HG03139 (cell line): ENCODE results near the gene BRSK2.

Experiments used
- ATAC-seq: cut with Tn5 transposase; IDR thresholded peaks from one replicate; pipeline ENCODE4 v1.9.1; 2021; ENCODE audit not compliant: unreplicated experiment

BRSK2 gene

DNA sequence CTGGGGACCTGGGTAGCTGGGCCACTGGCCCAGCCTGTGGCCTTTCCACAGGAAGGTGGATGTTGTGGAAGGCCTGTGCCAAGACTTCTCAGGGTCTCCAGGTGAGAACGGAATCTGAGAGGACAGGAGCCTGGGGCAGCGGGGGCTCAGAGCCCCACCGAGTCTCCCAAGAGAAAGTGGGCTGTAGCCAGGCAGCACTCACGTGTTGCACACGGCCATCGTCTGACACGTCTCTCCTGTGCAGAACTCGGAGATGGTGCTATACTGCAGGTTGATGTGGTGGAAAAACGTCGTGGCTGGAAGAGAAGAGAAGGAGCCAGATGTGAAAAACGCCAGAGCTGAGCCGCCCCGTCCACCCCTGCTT lies 90.4 kb downstream of the BRSK2 start:
- no peak for ATAC-seq

DNA sequence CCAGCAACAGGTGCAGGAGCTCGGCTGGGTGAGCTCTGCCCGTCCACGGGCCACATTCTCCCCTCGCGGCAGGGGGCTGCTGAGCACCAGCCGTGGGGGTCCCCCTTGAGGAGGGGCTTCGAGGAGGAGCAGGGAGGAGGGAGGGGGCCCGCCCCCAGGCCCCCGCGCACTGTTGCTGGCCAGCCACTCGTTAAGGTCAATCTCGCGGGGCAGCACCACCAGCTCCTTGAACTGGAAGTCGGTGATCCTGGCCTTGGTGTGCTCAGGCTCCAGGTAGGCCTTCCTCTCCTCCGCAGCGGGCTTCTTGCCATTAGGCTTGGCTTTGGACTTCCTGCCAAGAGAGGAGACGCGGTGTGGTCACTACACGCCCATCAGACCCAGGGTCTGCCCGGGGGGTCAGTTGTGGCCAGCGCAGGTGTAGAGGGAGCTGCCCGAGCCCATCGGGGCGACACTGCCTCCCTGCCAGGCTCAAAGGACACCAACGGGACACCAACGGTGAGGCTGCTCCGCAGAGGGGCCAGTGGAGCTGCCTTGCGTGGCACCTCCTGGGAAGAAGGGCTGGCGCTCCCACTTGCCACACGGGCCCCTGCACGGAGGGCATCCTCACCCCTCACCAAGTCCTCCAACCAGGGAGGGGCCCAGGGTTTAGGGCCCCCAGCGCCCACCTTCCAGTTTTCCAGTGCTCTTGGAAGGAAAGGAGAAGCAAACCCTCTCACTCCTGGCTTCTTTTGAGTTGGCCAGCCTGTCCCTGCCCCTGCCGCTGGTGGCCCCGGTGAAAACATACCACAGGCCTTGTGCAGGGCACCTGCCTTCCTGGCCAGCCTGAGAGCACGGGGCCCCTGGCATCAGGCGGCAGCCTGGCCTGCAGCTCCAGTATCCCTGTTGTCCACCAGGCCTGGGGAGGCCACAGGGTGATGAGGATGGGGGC lies 91.1 kb downstream of the BRSK2 start:
- no peak for ATAC-seq

DNA sequence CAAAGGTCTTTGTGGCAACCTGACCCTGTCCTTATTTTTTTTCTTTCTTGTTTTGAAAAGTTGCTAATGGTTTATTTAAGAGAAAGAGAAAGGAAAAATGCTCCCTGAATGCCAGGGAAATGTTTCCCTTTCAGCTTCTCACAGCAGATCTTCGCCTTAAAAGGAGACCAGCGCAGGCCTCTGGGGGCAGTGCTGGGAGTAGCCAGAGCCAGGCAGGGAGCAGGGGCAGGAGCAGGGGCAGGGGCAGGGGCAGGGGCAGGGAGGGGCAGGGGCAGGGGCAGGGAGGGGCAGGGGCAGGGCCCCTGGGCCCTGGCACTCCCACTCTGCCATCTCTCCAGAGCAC lies 91.7 kb downstream of the BRSK2 start:
- ATAC-seq = no peak

DNA sequence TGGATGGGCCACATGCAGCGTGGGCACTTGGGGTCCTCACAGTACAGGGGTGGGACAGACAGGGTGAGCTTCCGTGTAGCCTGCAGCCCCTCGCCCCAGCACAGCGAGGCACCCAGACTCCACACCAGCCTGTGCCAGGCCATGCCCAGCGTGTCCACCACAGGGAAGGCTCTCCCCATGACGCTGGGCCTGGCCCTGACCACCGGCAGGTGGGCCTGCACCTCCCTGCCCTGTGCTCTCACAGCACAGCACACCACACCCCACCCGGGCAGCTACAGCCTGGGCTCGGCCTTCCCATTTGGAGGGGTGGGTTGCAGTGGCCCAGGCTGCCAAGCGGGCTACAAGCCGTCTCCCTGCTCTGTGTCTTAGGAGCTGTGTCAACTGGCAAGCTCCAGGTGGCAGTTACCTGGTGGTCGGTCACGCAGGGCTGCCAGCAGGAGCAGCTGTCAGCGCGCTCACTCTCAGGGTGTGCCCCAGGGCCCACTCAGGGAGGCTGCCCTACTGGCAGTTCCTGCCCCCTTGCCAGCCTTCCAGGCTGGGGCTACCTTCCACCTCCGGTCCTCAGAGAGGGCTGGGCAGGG lies 92.2 kb downstream of the BRSK2 start:
- ATAC-seq = no peak

DNA sequence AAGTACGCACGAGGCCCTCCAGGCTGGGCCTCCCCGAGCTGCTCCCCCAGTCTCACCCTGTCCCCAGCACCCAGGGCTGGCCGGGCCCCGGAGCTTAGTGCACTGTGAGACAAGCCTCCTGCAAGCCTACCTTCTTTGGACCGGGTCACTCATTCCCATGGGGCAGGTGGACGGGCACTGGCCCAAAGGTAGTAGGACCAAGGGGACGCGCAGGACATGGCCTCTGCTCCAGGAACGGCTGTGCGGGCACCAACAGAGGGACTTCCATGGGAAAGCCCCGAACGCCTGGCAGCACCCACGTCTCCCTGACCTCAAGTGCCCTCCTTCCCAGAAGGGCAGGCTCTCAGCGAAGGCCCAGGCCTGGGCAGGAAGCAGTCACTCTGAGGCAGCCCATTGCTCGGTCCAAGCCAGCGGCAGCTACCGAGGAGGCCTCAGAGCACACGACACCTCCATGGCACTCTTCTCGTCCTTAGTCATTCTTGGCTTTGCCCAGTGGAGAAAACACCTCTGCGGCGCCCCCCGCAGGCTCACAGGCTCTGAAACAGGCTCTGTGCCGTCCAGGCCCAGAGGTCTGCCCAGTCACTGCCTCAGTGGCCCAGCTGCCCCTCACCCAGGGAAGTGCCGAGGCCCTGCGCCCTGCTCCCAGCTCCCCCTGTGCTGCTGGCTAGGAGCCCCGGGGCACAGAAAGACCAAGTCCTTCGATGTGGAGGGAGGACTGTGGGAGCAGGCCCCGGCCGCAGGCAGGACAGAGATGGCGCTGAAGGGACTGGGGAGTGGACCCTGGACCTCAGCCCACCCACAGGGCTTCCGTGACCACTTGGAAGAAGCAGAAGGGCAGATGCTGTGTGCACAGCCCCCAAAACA lies 93.1 kb downstream of the BRSK2 start:
- ATAC-seq = no peak

DNA sequence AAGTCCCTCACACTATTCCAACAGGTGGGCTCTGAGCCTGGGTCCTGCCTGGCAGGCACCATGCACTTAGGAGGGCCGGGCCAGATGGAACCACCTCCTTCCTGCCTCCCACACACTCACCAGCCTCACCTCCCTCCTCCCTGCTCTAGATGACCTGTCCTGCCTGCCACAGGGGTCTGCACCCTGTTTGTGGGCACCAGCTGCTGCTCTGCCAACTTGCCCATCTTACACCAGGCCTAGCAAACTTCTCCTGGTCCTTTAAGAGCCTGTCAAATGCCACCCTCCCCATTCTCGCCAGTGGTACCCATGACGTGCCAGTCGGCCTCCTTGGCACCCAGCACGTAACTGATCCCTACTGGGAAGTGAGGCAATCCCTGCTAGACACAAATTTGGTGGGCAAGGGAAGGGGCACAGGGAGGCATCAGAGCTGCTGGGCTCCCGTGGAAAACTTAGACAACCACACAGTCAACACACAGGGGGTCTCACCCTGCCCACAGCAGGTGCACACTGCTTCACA lies 93.8 kb downstream of the BRSK2 start:
- no peak for ATAC-seq

DNA sequence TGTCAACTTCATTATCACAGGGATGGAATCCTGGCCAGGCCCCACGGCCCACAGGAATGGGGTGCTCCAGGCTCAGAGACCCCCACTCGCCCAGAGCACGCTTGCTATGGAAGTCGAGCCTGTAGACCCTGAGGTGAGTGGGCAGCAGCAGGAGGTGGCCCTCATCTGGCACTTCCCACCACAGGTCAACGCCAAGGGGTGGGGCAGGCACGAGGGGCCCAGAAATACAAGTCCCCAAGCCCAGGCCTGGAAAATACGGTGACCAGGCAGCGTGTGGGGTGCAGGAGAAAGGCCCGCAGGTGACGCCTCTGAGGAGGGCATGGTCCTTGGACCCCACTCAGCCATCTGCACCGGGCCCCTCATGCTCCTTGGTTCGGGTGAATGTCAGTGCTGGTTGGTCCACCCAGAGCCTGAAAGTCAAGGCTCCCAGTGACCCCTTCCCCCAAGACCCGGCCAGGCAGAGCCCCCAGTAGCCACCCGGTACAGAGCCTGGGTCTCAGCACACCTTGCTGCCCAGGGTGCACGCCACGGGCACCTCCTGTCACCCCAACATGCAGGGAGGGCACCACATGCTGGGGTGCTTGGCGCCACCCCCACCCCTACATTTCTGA lies 94.4 kb downstream of the BRSK2 start:
- no peak for ATAC-seq

DNA sequence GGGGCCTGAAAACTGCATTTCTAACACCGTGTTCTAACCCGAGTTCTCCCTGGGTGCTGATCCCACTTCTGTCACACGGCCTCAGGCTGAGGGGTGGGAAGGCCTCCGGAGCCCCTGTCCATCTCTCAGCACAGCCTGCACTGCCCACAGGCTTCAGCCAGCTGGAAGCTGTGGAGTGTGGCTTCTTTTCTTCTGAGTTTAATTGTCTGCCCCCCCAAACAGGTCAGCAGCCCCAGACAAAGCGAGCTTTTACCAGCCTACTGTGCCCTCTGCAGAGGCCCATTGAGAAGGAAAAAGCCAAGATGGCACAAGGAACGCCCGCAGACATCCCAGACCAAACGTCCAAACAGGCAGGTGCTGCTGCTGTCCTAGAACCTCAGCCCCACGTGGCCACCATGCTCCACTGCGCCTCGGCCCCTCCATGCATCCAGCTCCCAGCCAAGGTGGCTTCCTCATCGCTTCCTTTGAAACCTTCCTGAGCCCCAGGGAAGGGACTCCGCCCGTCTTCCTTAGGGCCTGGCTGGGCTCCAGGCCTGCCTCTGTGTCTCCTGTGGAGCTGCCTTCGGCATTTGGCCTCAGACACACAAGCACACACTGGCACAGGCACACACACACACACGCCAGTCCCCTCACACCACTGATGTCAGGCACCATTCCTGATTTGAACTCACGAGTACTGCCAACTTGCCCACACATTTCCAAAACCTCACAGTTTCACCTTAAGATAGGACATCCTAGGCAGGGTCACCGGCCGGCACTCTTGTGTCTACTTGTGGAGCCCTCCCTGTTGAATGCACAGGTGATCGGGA lies 95.2 kb downstream of the BRSK2 start:
- no peak for ATAC-seq

DNA sequence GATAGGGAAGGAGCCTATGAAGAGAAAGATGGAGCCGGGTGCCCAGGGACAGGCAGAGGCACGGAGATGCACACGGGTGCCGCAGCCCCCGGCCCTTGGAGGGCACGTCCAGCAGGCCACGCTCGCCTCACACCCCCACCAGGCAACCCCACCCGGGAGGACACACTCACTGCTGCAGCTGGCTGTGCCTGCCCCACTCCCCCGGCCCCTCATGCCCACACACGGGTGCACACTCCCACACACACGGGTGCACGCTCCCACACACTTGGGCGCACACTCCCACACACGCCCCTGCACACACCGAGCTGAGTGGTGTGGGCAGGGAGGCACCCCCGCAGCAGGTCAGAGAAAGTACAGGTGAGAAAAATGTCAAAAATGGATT lies 95.8 kb downstream of the BRSK2 start:
- no peak for ATAC-seq

DNA sequence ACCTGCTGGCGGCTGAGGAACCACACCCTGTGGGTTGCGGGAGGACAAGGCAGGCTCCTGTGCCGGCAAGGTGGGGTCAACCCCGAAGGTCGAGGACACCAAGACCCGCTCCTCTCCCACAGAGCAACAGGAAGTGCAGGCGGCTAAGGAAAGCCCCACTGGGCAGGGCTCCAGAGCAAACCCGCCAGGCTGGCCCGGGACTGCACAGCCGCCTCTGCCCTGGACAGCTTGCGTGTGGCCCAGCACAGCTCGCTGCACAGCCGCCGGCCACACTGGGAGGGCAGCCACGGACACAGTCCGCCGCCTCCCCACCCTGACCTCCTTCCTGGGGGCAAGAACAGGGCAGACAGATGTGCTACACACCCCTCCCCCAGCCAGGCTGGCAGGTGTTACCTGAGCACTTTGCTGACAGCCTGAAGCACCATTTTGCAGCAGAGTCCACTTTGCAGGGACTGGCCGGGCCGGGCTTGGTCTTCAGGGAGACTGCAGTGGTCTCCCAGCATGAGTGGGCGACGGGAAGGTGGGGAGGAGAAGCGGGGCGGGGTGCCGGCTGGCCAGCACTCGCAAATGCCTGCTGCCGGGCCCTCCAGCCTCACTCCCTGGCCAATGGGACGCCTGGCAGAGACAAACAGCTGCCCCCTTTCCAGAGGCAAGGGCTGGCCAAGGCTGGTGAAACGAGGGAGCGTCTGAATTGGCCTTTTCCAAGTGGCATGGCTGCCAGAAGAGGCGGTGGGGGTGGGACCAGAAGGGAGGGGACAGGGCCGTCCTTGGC lies 96.5 kb downstream of the BRSK2 start, which contains the start of gene MOB2:
Gene MOB2, minus strand, starts transcription at position 726 of the 772 bp plus-strand sequence. Its CDS starts 223 bp downstream, at position 503.
- ATAC-seq = no peak

DNA sequence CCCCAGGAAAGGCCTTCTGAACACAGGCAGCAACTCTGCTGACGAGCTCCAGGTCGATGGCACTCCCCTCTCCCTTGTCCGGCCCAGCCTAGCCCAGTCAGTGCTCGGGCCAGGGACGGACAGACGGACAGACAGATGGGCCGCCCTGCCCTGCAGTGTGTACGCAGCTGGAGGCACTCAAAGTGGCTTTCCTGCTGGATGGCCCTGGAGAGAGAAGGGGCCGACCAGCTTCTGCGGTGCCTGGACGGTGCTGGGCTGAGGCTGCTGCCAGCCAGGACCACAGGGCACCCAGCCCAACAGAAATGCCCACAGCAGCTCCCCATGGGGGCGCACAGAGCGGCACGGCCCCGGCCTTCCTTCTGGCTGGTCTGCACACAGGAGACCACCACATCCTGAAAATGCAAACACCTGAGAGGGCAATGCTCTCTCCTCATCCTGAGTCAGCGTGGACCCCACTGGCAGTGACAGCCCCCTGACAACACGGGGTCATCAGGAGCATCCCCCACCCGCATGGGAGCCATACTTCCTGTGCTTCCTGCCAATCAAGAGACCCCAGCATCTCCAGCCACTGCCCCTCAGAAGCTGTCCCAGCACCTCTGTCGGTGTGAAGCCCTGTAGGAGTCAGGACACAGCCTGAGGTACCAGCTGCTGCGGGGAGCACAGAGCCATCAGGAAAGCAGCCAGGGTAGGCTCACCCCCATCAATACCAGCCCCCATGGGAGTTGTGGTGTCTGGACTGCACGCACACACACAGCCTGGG lies 97.5 kb downstream of the BRSK2 start:
- ATAC-seq = no peak

DNA sequence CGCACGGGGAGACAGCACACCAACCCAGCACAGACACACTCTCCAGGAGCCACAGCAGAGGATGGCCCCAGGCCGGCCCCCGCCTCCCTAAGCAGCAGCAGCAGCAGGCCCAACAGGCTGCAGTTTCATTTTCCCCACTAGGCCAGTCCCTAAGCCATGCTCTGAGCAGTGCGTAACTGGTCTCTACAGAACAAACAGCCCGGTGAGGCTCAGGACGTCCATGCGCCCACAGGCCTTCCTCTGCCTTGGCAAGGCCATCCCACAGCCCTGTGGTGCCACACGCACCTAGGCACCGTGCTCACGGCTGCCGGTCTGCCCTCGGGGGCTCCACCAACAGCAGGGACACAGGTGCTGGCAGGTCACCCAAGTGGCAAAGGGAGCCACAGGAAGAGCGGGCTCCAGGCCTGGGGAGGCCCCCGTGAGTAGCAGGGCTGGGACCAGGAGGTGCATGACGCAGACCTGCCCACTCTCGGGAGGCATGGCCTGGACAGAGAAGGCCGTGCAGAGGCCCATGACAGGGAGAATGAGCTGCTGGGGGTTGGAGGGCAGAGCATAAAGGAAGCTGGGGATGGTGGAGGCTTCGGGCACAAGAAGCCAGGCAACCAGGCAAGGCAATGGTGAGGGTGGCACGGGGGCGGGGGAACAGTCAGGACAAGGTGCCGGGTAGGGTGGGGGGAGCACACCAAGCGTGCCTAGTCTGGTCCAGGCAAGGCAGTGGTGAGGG lies 98.3 kb downstream of the BRSK2 start:
- ATAC-seq = no peak

DNA sequence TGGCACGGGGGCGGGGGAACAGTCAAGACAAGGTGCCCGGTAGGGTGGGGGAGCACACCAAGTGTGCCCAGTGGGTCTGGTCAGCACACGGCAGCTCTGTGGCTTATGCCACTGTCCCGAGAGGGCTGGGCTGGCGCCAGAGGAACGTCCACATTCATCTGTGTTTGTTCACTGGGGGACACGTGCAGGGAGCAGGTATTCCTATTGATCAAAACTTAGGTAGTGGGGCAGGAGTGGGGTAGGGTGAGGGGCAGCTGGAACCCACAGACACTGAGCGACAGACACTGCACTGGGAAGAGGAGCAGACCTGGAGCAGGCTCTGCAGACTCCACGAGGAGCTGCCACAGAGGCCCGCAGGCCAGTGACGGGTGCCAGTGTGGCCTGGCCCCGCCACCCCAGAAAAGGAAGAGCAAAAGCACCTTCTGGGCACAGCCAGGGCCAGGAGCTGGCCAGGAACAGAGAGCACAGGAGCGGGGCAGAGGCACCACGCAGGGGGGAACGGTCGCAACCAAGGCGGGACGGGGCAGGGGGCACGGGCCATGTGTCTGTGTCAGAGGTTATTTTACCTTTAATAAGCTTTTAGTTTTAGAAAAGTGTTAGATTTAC lies 98.9 kb downstream of the BRSK2 start:
- no peak for ATAC-seq

DNA sequence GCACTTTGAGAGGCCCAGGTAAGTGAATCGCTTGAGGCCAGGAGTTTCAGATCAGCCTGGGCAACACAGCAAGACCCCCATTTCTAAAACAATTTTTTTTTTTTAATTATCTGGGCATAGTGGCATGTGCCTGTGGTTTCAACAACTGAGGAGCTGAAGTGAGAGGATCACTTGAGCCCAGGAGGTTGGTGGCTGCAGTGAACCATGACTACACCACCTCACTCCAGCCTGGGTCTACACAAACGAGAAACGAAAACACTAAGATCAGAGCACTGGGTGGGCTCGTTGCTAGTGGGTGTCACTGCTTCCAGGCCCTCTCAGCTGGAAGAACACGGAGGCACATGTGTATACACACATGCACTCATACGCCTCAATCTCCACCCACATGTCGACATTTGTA lies 100.9 kb downstream of the BRSK2 start:
- ATAC-seq = no peak

DNA sequence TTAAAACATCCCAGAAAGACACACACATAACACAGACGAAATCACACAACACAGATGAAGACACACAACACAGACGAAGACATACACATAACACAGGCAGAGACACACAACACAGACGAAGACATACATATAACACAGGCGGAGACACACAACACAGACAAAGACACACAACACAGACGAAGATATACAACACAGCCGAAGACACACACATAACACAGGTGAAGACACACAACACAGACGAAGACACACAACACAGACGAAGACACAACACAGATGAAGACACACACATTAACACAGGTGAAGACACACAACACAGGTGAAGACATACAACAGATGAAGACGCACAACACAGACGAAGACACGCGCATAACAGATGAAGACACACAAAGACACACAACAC lies 101.6 kb downstream of the BRSK2 start:
- no peak for ATAC-seq

DNA sequence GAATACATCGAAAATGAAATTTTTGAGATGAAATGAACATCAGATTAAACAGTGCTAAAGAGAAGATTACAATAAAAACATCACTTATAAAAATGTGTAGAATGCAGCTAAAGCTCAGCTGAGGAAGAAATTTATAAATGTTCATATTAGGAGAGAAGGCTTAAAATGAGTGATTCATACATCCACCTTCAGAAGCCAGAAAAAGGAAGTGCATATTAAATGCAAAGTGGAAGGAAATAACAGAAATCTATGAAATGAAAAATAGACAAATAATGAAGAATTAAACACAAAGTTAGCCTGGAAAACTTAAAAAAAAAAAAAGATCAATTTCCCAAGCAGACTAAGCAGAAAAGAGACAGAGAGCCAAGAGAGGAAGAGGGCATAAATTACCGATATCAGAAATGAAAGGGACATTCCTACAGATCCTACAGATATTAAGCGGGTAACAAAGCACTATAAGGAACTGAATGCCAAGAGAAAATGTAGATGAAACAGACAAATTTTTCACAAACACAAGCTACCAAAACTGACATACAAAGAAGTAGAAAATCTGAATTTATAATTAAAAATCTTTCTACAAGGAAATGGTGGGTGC lies 104.0 kb downstream of the BRSK2 start:
- ATAC-seq = no peak

DNA sequence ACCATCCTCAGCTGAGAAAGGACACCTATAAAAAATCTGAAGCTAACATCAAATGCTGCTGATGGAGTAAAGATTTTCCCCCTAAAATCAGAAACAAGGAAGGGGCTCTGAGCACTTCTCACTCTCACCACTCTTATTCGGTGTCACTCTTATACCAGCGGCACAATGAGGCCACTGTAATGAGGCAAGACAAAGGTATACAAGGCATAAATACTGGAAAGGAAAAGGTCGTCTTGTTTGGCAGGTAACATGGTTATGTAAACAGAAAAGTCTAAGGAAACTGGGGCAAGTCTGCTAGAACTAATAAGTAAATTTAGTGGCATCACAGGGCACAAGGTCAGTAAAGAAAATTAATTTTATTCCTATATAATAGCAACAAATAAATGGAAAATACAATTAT lies 104.9 kb downstream of the BRSK2 start:
- ATAC-seq = no peak
